ENCODE data around the gene DAP3.
"Not testable (repeated sequence)": the region's sequence is repeated elsewhere in the genome, so short reads cannot be mapped to it uniquely, and the experiment has no call there.

The DAP3 gene

GRCh38 chr1:155687705-155688323, 1.1 kb upstream of the DAP3 start:
- not testable (repeated sequence) for DNase-seq

GRCh38 chr1:155688324-155689080, 389 bp upstream of the DAP3 start, which contains the start of gene YY1AP1:
YY1AP1 (minus strand) TSS chr1:155688774; CDS start chr1:155680436, 8,338 bp downstream.
- peak; percentile 90 for DNase-seq

GRCh38 chr1:155691992-155692528, 3.2 kb downstream of the DAP3 start:
- DNase-seq: no peak

GRCh38 chr1:155694167-155694566, 5.3 kb downstream of the DAP3 start:
- no peak for DNase-seq

GRCh38 chr1:155695072-155695471, 6.2 kb downstream of the DAP3 start:
- DNase-seq: no peak

- no peak for DNase-seq
These were observed 6.7 kb downstream of the DAP3 start for GRCh38 chr1:155695608-155696007.

GRCh38 chr1:155696524-155696923, 7.6 kb downstream of the DAP3 start:
- no peak for DNase-seq

GRCh38 chr1:155697046-155697445, 8.2 kb downstream of the DAP3 start:
- DNase-seq: no peak

GRCh38 chr1:155697616-155698015, 8.7 kb downstream of the DAP3 start:
- not testable (repeated sequence) for DNase-seq

GRCh38 chr1:155698382-155699038, 9.6 kb downstream of the DAP3 start:
- no peak for DNase-seq

- DNase-seq: not testable (repeated sequence)
These were observed 10.2 kb downstream of the DAP3 start for GRCh38 chr1:155699062-155699461.

GRCh38 chr1:155701675-155702074, 12.8 kb downstream of the DAP3 start:
- not testable (repeated sequence) for DNase-seq

GRCh38 chr1:155703216-155703615, 14.3 kb downstream of the DAP3 start:
- DNase-seq: no peak

GRCh38 chr1:155704414-155704813, 15.5 kb downstream of the DAP3 start:
- not testable (repeated sequence) for DNase-seq

- no peak for DNase-seq
These were observed 17.2 kb downstream of the DAP3 start for GRCh38 chr1:155706139-155706538.

- DNase-seq: no peak
These were observed 20.5 kb downstream of the DAP3 start for GRCh38 chr1:155709391-155709790.

- DNase-seq: not testable (repeated sequence)
These were observed 22.6 kb downstream of the DAP3 start for GRCh38 chr1:155711457-155711856.

GRCh38 chr1:155712636-155713035, 23.7 kb downstream of the DAP3 start:
- not testable (repeated sequence) for DNase-seq

- no peak for DNase-seq
These were observed 24.2 kb downstream of the DAP3 start for GRCh38 chr1:155713075-155713474.

GRCh38 chr1:155715056-155715455, 26.2 kb downstream of the DAP3 start:
- DNase-seq: not testable (repeated sequence)

GRCh38 chr1:155715777-155716176, 26.9 kb downstream of the DAP3 start:
- no peak for DNase-seq

- no peak for DNase-seq
These were observed 28.1 kb downstream of the DAP3 start for GRCh38 chr1:155717041-155717440.

GRCh38 chr1:155718524-155719115, 29.7 kb downstream of the DAP3 start:
- DNase-seq: not testable (repeated sequence)
